ENCODE results near the gene EFHC2. TPM values are rescaled to one million over a fixed set of nuclear protein-coding genes. Genes with fewer than 3 reads are reported as not detected.

EFHC2 gene
- total and polyA plus RNA-seq, 12 donors: 0.11 to 1.2 (median 0.35) TPM; not detected in 5

- no peak for TF ChIP-seq POLR2A (IDR thresholded peaks at IDR 0.05)
- TF ChIP-seq CTCF (IDR thresholded peaks at IDR 0.05): no peak
- no peak for DNase-seq
- H3K9me3 ChIP-seq (replicated peaks in 1 of 3): no peaks in the 10 kb centered on the region
- H3K27me3 ChIP-seq: no peaks in the 10 kb centered on the region
- H3K4me3 ChIP-seq: no peak overlapping the region
- no peak overlapping the region for H3K27ac ChIP-seq
- H3K4me1 ChIP-seq (replicated peaks in 1 of 2): no peaks in the 10 kb centered on the region
- intact Hi-C loops (cut with DNase I): no loop called here
- H3K36me3 ChIP-seq (replicated peaks in 1 of 2): no peaks in the 10 kb centered on the region
Observed at GRCh38 chrX:44312421-44312820, 31.1 kb downstream of the EFHC2 start.

GRCh38 chrX:44310227-44310626 is 33.2 kb downstream of the EFHC2 start:
- WGBS, 4 donors: 54 to 92% (median 86%) methylated on average over 23 to 27 of the region's 27 CpGs
- intact Hi-C loops (cut with DNase I): no loop called here
- TF ChIP-seq CTCF (IDR thresholded peaks at IDR 0.05) (no peak), POLR2A (IDR thresholded peaks at IDR 0.05) (no peak)
- no peak for DNase-seq
- Histone ChIP-seq H3K4me1 (replicated peaks in 1 of 2) (no peaks in the 10 kb centered on the region), H3K9me3 (replicated peaks in 1 of 3) (no peaks in the 10 kb centered on the region), H3K27ac (no peak overlapping the region), H3K36me3 (replicated peaks in 1 of 2) (no peaks in the 10 kb centered on the region), H3K27me3 (no peaks in the 10 kb centered on the region), H3K4me3 (no peak overlapping the region)

- H3K4me3 ChIP-seq: no peak overlapping the region
- no peak overlapping the region for H3K27ac ChIP-seq
- WGBS, 4 donors: 74 to 94% (median 80%) methylated on average over 2 of the region's 2 CpGs
- TF ChIP-seq POLR2A (IDR thresholded peaks at IDR 0.05) (no peak), CTCF (IDR thresholded peaks at IDR 0.05) (no peak)
- H3K27me3 ChIP-seq: no peaks in the 10 kb centered on the region
- no peaks in the 10 kb centered on the region for H3K9me3 ChIP-seq (replicated peaks in 1 of 3)
- H3K4me1 ChIP-seq (replicated peaks in 1 of 2): no peaks in the 10 kb centered on the region
- no peaks in the 10 kb centered on the region for H3K36me3 ChIP-seq (replicated peaks in 1 of 2)
- DNase-seq: no peak
- intact Hi-C loops (cut with DNase I): no loop called here
Observed at GRCh38 chrX:44308869-44309268, 34.6 kb downstream of the EFHC2 start.

- Histone ChIP-seq H3K4me1 (replicated peaks in 1 of 2) (no peaks in the 10 kb centered on the region), H3K36me3 (replicated peaks in 1 of 2) (no peaks in the 10 kb centered on the region), H3K9me3 (replicated peaks in 1 of 3) (no peaks in the 10 kb centered on the region), H3K4me3 (no peak overlapping the region), H3K27ac (no peak overlapping the region), H3K27me3 (no peaks in the 10 kb centered on the region)
- WGBS, 4 donors: 71 to 75% (median 73%) methylated on average over 4 to 5 of the region's 5 CpGs
- no peak for TF ChIP-seq POLR2A (IDR thresholded peaks at IDR 0.05)
- TF ChIP-seq CTCF (IDR thresholded peaks at IDR 0.05): no peak
- intact Hi-C loops (cut with DNase I): no loop called here
- DNase-seq: no peak
Observed at GRCh38 chrX:44306356-44306755, 37.1 kb downstream of the EFHC2 start.
